Stimulated activated CD4-positive, alpha-beta T cell treated with anti-CD3 and anti-CD28 coated beads, TNF-alpha, amount 100 ng/mL, for 1 hour (primary cell): ENCODE results near the gene L1CAM.

Experiments used
- DNase-seq, 3 donors: peaks; one replicate each; pipeline ENCODE4 v3.0.0-alpha.2; 2020; ENCODE audit warnings: low read depth in 3 of 3, low spot score in 1 of 3

L1CAM gene

GRCh38 chrX:153903991-153904957, 18.3 kb upstream of the L1CAM start, which contains the start of gene AVPR2:
Gene AVPR2 (plus strand): TSS chrX:153904673. CDS start chrX:153905146, 473 bp downstream.
- no peak for DNase-seq

GRCh38 chrX:153903238-153903980, 17.4 kb upstream of the L1CAM start:
- DNase-seq, result no peak

GRCh38 chrX:153902385-153902784, 16.4 kb upstream of the L1CAM start:
- DNase-seq, result no peak

GRCh38 chrX:153901753-153902140, 15.8 kb upstream of the L1CAM start:
- DNase-seq, result no peak

- peak; percentile 19 to 36 (median 32) for DNase-seq
Observed at GRCh38 chrX:153900831-153901752, 15.1 kb upstream of the L1CAM start.

- DNase-seq, result no peak
Observed at GRCh38 chrX:153897899-153898298, 11.9 kb upstream of the L1CAM start.

GRCh38 chrX:153889123-153889522, 3.1 kb upstream of the L1CAM start:
- no peak for DNase-seq

GRCh38 chrX:153888344-153888743, 2.4 kb upstream of the L1CAM start:
- DNase-seq, result no peak

GRCh38 chrX:153887385-153887784, 1.4 kb upstream of the L1CAM start:
- DNase-seq, result no peak

- DNase-seq, result no peak
Observed at GRCh38 chrX:153886915-153887314, 942 bp upstream of the L1CAM start.

- DNase-seq, result no peak
Observed at GRCh38 chrX:153885208-153885787, 675 bp downstream of the L1CAM start.

GRCh38 chrX:153884590-153884989, 1.4 kb downstream of the L1CAM start:
- DNase-seq, result no peak

- no peak for DNase-seq
Observed at GRCh38 chrX:153884136-153884535, 1.8 kb downstream of the L1CAM start.

GRCh38 chrX:153883163-153883843, 2.7 kb downstream of the L1CAM start:
- no peak for DNase-seq

GRCh38 chrX:153882557-153882956, 3.4 kb downstream of the L1CAM start:
- DNase-seq, result no peak

GRCh38 chrX:153882086-153882498, 3.9 kb downstream of the L1CAM start:
- DNase-seq, result no peak

- DNase-seq, result no peak
Observed at GRCh38 chrX:153881281-153881680, 4.7 kb downstream of the L1CAM start.

- DNase-seq, result no peak
Observed at GRCh38 chrX:153880440-153880815, 5.5 kb downstream of the L1CAM start.

GRCh38 chrX:153879741-153880439, 6.1 kb downstream of the L1CAM start:
- no peak for DNase-seq
